Measurements from ENCODE around the gene TNKS2.
"Not testable (repeated sequence)": the region's sequence is repeated elsewhere in the genome, so short reads cannot be mapped to it uniquely, and the experiment has no call there.

Gene TNKS2

GRCh38 chr10:91865562-91866081 lies 67.4 kb downstream of the TNKS2 start:
- in situ Hi-C loops (cut with HindIII; ENCODE audit: low sequenced_read_pairs): no loop called here

- in situ Hi-C loops (cut with HindIII; ENCODE audit: low sequenced_read_pairs): no loop called here
Measured at GRCh38 chr10:91875156-91875555, 76.9 kb downstream of the TNKS2 start.

GRCh38 chr10:91875779-91876178 lies 77.6 kb downstream of the TNKS2 start:
- in situ Hi-C loops (cut with HindIII; ENCODE audit: low sequenced_read_pairs): no loop called here

GRCh38 chr10:91879515-91880170 lies 81.4 kb downstream of the TNKS2 start:
- in situ Hi-C loops (cut with HindIII; ENCODE audit: low sequenced_read_pairs): no loop called here

GRCh38 chr10:91880310-91880709 lies 82.1 kb downstream of the TNKS2 start:
- in situ Hi-C loops (cut with HindIII; ENCODE audit: low sequenced_read_pairs): no loop called here

GRCh38 chr10:91883549-91884444 lies 85.6 kb downstream of the TNKS2 start:
- in situ Hi-C loops (cut with HindIII; ENCODE audit: low sequenced_read_pairs): no loop called here

- in situ Hi-C loops (cut with HindIII; ENCODE audit: low sequenced_read_pairs): no loop called here
Measured at GRCh38 chr10:91884536-91884935, 86.3 kb downstream of the TNKS2 start.

GRCh38 chr10:91885362-91886079 lies 87.3 kb downstream of the TNKS2 start:
- in situ Hi-C loops (cut with HindIII; ENCODE audit: low sequenced_read_pairs): no loop called here

GRCh38 chr10:91886954-91887271 lies 88.7 kb downstream of the TNKS2 start:
- in situ Hi-C loops (cut with HindIII; ENCODE audit: low sequenced_read_pairs): no loop called here

GRCh38 chr10:91887272-91888076 lies 89.2 kb downstream of the TNKS2 start:
- in situ Hi-C loops (cut with HindIII; ENCODE audit: low sequenced_read_pairs): no loop called here

- in situ Hi-C loops (cut with HindIII; ENCODE audit: low sequenced_read_pairs): no loop called here
Measured at GRCh38 chr10:91891125-91892001, 93.1 kb downstream of the TNKS2 start.

- in situ Hi-C loops (cut with HindIII; ENCODE audit: low sequenced_read_pairs): no loop called here
Measured at GRCh38 chr10:91893051-91893450, 94.8 kb downstream of the TNKS2 start.

- in situ Hi-C loops (cut with HindIII; ENCODE audit: low sequenced_read_pairs): not testable (repeated sequence)
Measured at GRCh38 chr10:91894261-91894685, 96.0 kb downstream of the TNKS2 start.

- in situ Hi-C loops (cut with HindIII; ENCODE audit: low sequenced_read_pairs): no loop called here
Measured at GRCh38 chr10:91896212-91896756, 98.1 kb downstream of the TNKS2 start.

GRCh38 chr10:91897421-91897820 lies 99.2 kb downstream of the TNKS2 start:
- in situ Hi-C loops (cut with HindIII; ENCODE audit: low sequenced_read_pairs): no loop called here

GRCh38 chr10:91901784-91902677 lies 103.8 kb downstream of the TNKS2 start:
- in situ Hi-C loops (cut with HindIII; ENCODE audit: low sequenced_read_pairs): no loop called here

GRCh38 chr10:91907033-91907594 lies 108.9 kb downstream of the TNKS2 start:
- in situ Hi-C loops (cut with HindIII; ENCODE audit: low sequenced_read_pairs): no loop called here

GRCh38 chr10:91907914-91908336 lies 109.7 kb downstream of the TNKS2 start:
- in situ Hi-C loops (cut with HindIII; ENCODE audit: low sequenced_read_pairs): no loop called here
